ENCODE measurements around the gene NKX1-1.

- TF ChIP-seq POLR2AphosphoS5 (IDR thresholded peaks at IDR 0.05; ENCODE audit: insufficient read depth in 1 of 2, low read depth in 1 of 2) (no peak), CTCF (IDR thresholded peaks at IDR 0.05) (no peak), POLR2A (IDR thresholded peaks at IDR 0.05) (no peak)
These were observed 8.8 kb upstream of the NKX1-1 start for GRCh38 chr4:1414831-1415680.
